ENCODE results near the gene PPP1R12C. TPM values are rescaled to one million over a fixed set of nuclear protein-coding genes. Genes with fewer than 3 reads are reported as not detected.

Gene PPP1R12C
- total RNA-seq, 1 donor from 2014 or later, result 24.5 TPM

DNA sequence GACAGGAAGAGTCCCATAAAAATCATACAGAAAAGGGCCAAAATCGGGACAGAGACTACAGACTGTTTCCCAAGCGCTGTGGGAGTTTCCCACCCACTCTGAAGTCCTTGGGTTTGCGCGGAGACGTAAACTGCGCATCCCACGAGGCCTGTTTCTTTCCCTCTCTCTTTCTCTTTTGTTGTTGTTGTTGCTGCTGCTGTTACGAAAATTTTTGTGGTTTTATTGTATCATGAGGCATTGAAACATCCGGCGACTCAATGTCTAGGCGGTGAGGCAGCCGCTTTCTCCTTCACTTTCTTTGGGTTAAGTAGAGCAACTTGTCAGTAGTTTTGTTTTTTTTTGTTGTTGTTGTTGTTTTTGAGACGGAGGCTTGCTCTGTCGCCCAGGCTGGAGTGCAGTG lies 1.6 kb upstream of the PPP1R12C start:
- Histone ChIP-seq H3K4me1 (ENCODE audit: control insufficient read depth in 3 of 3, insufficient read depth in 3 of 3, low read length in 3 of 3) (peaks cover 29 to 38% (median 34%) of the 10 kb centered on the region in 3 donors), H3K4me3 (ENCODE audit: low read length in 3 of 3) (peak overlapping the region; percentile 73 to 93 (median 80)), H3K36me3 (ENCODE audit: control insufficient read depth in 3 of 3, insufficient read depth in 3 of 3, low read length in 3 of 3) (no peaks in the 10 kb centered on the region), H3K27ac (ENCODE audit: low read depth, low read length) (peak overlapping the region; percentile 57), H3K27me3 (ENCODE audit: control insufficient read depth in 3 of 3, insufficient read depth in 3 of 3, low read length in 3 of 3) (peaks cover 0 to under 1% (median 0%) of the 10 kb centered on the region in 3 donors), H3K9ac (ENCODE audit: low read depth in 1 of 3, low read length in 3 of 3) (peak overlapping the region in 1 of 3 donors; percentile 63), H3K9me3 (ENCODE audit: control insufficient read depth in 3 of 3, low read length in 3 of 3) (no peaks in the 10 kb centered on the region)

DNA sequence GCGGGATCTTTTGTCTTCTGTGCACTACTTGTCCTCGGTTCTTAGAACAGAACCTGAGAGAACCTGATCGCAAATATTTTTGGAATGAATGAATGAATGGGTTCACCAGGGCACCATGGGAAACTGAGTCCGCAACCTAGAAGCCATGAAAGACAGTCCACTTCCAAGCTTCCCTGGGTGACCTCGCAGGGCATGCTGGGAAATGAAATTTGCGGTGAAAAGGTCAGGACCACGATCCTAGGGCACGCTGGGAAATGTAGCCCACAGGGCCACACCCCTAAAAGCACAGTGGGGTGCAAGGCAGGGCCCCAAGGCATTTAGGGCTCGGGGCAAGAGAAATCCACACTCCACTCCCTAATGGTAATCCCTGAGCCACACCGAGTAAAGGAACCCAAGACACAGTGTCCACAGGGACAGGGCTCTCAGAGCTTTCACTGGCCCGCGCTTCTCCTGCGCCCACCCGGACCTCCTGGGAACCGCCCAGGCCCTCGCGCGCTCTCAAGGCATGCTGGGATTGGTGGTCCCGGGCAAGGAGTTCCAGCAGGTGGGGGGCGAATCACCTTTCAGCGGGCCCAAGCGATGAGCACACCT lies 1.1 kb upstream of the PPP1R12C start:
- peaks cover 33 to 43% (median 40%) of the 10 kb centered on the region in 3 donors for H3K4me1 ChIP-seq (ENCODE audit: control insufficient read depth in 3 of 3, insufficient read depth in 3 of 3, low read length in 3 of 3)
- H3K4me3 ChIP-seq (ENCODE audit: low read length in 3 of 3), result peak overlapping the region; percentile 73 to 93 (median 80)
- no peaks in the 10 kb centered on the region for H3K36me3 ChIP-seq (ENCODE audit: control insufficient read depth in 3 of 3, insufficient read depth in 3 of 3, low read length in 3 of 3)
- no peaks in the 10 kb centered on the region for H3K9me3 ChIP-seq (ENCODE audit: control insufficient read depth in 3 of 3, low read length in 3 of 3)
- H3K27me3 ChIP-seq (ENCODE audit: control insufficient read depth in 3 of 3, insufficient read depth in 3 of 3, low read length in 3 of 3), result no peaks in the 10 kb centered on the region
- H3K27ac ChIP-seq (ENCODE audit: low read depth, low read length), result peak overlapping the region; percentile 57
- peak overlapping the region; percentile 7 to 63 (median 55) for H3K9ac ChIP-seq (ENCODE audit: low read depth in 1 of 3, low read length in 3 of 3)

GRCh38 chr19:55117663-55118391 lies 390 bp upstream of the PPP1R12C start:
- Histone ChIP-seq H3K36me3 (ENCODE audit: control insufficient read depth in 3 of 3, insufficient read depth in 3 of 3, low read length in 3 of 3) (no peaks in the 10 kb centered on the region), H3K4me1 (ENCODE audit: control insufficient read depth in 3 of 3, insufficient read depth in 3 of 3, low read length in 3 of 3) (peaks cover 40 to 49% (median 46%) of the 10 kb centered on the region in 3 donors), H3K27me3 (ENCODE audit: control insufficient read depth in 3 of 3, insufficient read depth in 3 of 3, low read length in 3 of 3) (no peaks in the 10 kb centered on the region), H3K4me3 (ENCODE audit: low read length in 3 of 3) (peak overlapping the region; percentile 73 to 93 (median 80)), H3K27ac (ENCODE audit: low read depth, low read length) (peak overlapping the region; percentile 57), H3K9ac (ENCODE audit: low read depth in 1 of 3, low read length in 3 of 3) (peak overlapping the region; percentile 55 to 79 (median 68)), H3K9me3 (ENCODE audit: control insufficient read depth in 3 of 3, low read length in 3 of 3) (no peaks in the 10 kb centered on the region)

GRCh38 chr19:55116232-55116858 lies 1.1 kb downstream of the PPP1R12C start:
- peaks cover 44 to 56% (median 50%) of the 10 kb centered on the region in 3 donors for H3K4me1 ChIP-seq (ENCODE audit: control insufficient read depth in 3 of 3, insufficient read depth in 3 of 3, low read length in 3 of 3)
- no peaks in the 10 kb centered on the region for H3K27me3 ChIP-seq (ENCODE audit: control insufficient read depth in 3 of 3, insufficient read depth in 3 of 3, low read length in 3 of 3)

DNA sequence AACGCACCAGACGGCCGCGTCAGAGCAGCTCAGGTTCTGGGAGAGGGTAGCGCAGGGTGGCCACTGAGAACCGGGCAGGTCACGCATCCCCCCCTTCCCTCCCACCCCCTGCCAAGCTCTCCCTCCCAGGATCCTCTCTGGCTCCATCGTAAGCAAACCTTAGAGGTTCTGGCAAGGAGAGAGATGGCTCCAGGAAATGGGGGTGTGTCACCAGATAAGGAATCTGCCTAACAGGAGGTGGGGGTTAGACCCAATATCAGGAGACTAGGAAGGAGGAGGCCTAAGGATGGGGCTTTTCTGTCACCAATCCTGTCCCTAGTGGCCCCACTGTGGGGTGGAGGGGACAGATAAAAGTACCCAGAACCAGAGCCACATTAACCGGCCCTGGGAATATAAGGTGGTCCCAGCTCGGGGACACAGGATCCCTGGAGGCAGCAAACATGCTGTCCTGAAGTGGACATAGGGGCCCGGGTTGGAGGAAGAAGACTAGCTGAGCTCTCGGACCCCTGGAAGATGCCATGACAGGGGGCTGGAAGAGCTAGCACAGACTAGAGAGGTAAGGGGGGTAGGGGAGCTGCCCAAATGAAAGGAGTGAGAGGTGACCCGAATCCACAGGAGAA lies 1.9 kb downstream of the PPP1R12C start:
- peak overlapping the region; percentile 91 to 94 (median 91) for H3K4me3 ChIP-seq (ENCODE audit: low read length in 3 of 3)
- H3K4me1 ChIP-seq (ENCODE audit: control insufficient read depth in 3 of 3, insufficient read depth in 3 of 3, low read length in 3 of 3), result peaks cover 45 to 57% (median 50%) of the 10 kb centered on the region in 3 donors
- no peaks in the 10 kb centered on the region for H3K9me3 ChIP-seq (ENCODE audit: control insufficient read depth in 3 of 3, low read length in 3 of 3)
- no peaks in the 10 kb centered on the region for H3K27me3 ChIP-seq (ENCODE audit: control insufficient read depth in 3 of 3, insufficient read depth in 3 of 3, low read length in 3 of 3)
- peak overlapping the region; percentile 86 for H3K27ac ChIP-seq (ENCODE audit: low read depth, low read length)
- peak overlapping the region; percentile 73 to 92 (median 89) for H3K9ac ChIP-seq (ENCODE audit: low read depth in 1 of 3, low read length in 3 of 3)
- H3K36me3 ChIP-seq (ENCODE audit: control insufficient read depth in 3 of 3, insufficient read depth in 3 of 3, low read length in 3 of 3), result no peaks in the 10 kb centered on the region

More at GRCh38 chr19:55116232-55116858, 1.1 kb downstream of the PPP1R12C start:
- Histone ChIP-seq H3K27ac (ENCODE audit: low read depth, low read length) (peak overlapping the region; percentile 86), H3K36me3 (ENCODE audit: control insufficient read depth in 3 of 3, insufficient read depth in 3 of 3, low read length in 3 of 3) (no peaks in the 10 kb centered on the region), H3K9ac (ENCODE audit: low read depth in 1 of 3, low read length in 3 of 3) (peak overlapping the region; percentile 73 to 92 (median 89)), H3K9me3 (ENCODE audit: control insufficient read depth in 3 of 3, low read length in 3 of 3) (no peaks in the 10 kb centered on the region), H3K4me3 (ENCODE audit: low read length in 3 of 3) (peak overlapping the region; percentile 91 to 94 (median 91))

GRCh38 chr19:55114566-55115145 lies 2.8 kb downstream of the PPP1R12C start:
- Histone ChIP-seq H3K4me3 (ENCODE audit: low read length in 3 of 3) (peak overlapping the region in 1 of 3 donors; percentile 22), H3K36me3 (ENCODE audit: control insufficient read depth in 3 of 3, insufficient read depth in 3 of 3, low read length in 3 of 3) (peaks cover 1 to 7% (median 2%) of the 10 kb centered on the region in 3 donors), H3K9ac (ENCODE audit: low read depth in 1 of 3, low read length in 3 of 3) (peak overlapping the region in 2 of 3 donors; percentile 50 to 92), H3K27me3 (ENCODE audit: control insufficient read depth in 3 of 3, insufficient read depth in 3 of 3, low read length in 3 of 3) (no peaks in the 10 kb centered on the region), H3K4me1 (ENCODE audit: control insufficient read depth in 3 of 3, insufficient read depth in 3 of 3, low read length in 3 of 3) (peaks cover 45 to 57% (median 50%) of the 10 kb centered on the region in 3 donors), H3K27ac (ENCODE audit: low read depth, low read length) (peak overlapping the region; percentile 86), H3K9me3 (ENCODE audit: control insufficient read depth in 3 of 3, low read length in 3 of 3) (no peaks in the 10 kb centered on the region)

- peak overlapping the region; percentile 86 for H3K27ac ChIP-seq (ENCODE audit: low read depth, low read length)
- no peaks in the 10 kb centered on the region for H3K27me3 ChIP-seq (ENCODE audit: control insufficient read depth in 3 of 3, insufficient read depth in 3 of 3, low read length in 3 of 3)
- peak overlapping the region in 1 of 3 donors; percentile 49 for H3K4me3 ChIP-seq (ENCODE audit: low read length in 3 of 3)
- peaks cover 44 to 55% (median 47%) of the 10 kb centered on the region in 3 donors for H3K4me1 ChIP-seq (ENCODE audit: control insufficient read depth in 3 of 3, insufficient read depth in 3 of 3, low read length in 3 of 3)
- peaks cover 9 to 12% (median 11%) of the 10 kb centered on the region in 3 donors for H3K36me3 ChIP-seq (ENCODE audit: control insufficient read depth in 3 of 3, insufficient read depth in 3 of 3, low read length in 3 of 3)
- H3K9me3 ChIP-seq (ENCODE audit: control insufficient read depth in 3 of 3, low read length in 3 of 3), result no peaks in the 10 kb centered on the region
- peak overlapping the region; percentile 34 to 92 (median 51) for H3K9ac ChIP-seq (ENCODE audit: low read depth in 1 of 3, low read length in 3 of 3)
Measured at GRCh38 chr19:55113570-55114039, 3.8 kb downstream of the PPP1R12C start.

- no peaks in the 10 kb centered on the region for H3K9me3 ChIP-seq (ENCODE audit: control insufficient read depth in 3 of 3, low read length in 3 of 3)
- peak overlapping the region in 1 of 3 donors; percentile 49 for H3K4me3 ChIP-seq (ENCODE audit: low read length in 3 of 3)
- H3K27me3 ChIP-seq (ENCODE audit: control insufficient read depth in 3 of 3, insufficient read depth in 3 of 3, low read length in 3 of 3), result no peaks in the 10 kb centered on the region
- peak overlapping the region; percentile 86 for H3K27ac ChIP-seq (ENCODE audit: low read depth, low read length)
- H3K36me3 ChIP-seq (ENCODE audit: control insufficient read depth in 3 of 3, insufficient read depth in 3 of 3, low read length in 3 of 3), result peaks cover 9 to 12% (median 11%) of the 10 kb centered on the region in 3 donors
- peaks cover 40 to 51% (median 41%) of the 10 kb centered on the region in 3 donors for H3K4me1 ChIP-seq (ENCODE audit: control insufficient read depth in 3 of 3, insufficient read depth in 3 of 3, low read length in 3 of 3)
- peak overlapping the region; percentile 34 to 92 (median 40) for H3K9ac ChIP-seq (ENCODE audit: low read depth in 1 of 3, low read length in 3 of 3)
Measured at GRCh38 chr19:55112777-55113569, 4.5 kb downstream of the PPP1R12C start.

Data from skeletal muscle tissue (tissue), 4 donors.